Upper lobe of left lung (tissue), 4 donors: Measurements from ENCODE around the gene PPP6R2.

Source experiments
- CTCF ChIP-seq, 6 experiments: fragments of 450-650 bp in 4 of 6; fragments of 200-600 bp in 2 of 6; sonication (generic) in 2 of 6; IDR thresholded peaks; one replicate each; pipeline ENCODE4 v1.5.1; 2016 to 2019; ENCODE audit warnings: antibody characterized with exemption in 6 of 6
- EP300 ChIP-seq, 4 donors: sonication (generic); formaldehyde crosslinking; IDR thresholded peaks; one replicate each; pipeline ENCODE4 v1.5.1; 2017; ENCODE audit warnings: antibody characterized with exemption in 4 of 4, control low read depth in 2 of 4
- POLR2A ChIP-seq, 4 donors: fragments of 450-650 bp; IDR thresholded peaks; one replicate each; pipeline ENCODE4 v1.5.1; 2016 to 2017; ENCODE audit warnings: antibody characterized with exemption in 4 of 4, mild to moderate bottlenecking in 2 of 4
- POLR2AphosphoS5 ChIP-seq, 2 donors: sonication (generic); formaldehyde crosslinking; IDR thresholded peaks; one replicate each; pipeline ENCODE4 v1.5.1; 2017; ENCODE audit warnings: antibody characterized with exemption in 2 of 2

GRCh38 chr22:50320671-50321325 lies 22.3 kb upstream of the PPP6R2 start:
- TF ChIP-seq POLR2AphosphoS5 (IDR thresholded peaks at IDR 0.05) (no peak), EP300 (IDR thresholded peaks at IDR 0.05) (no peak), CTCF (IDR thresholded peaks at IDR 0.05) (no peak), POLR2A (IDR thresholded peaks at IDR 0.05) (no peak)
